GM18907 (cell line): ENCODE results near the gene MYL4.
A peak's percentile ranks its signal among the peaks of the same experiment; 100 is the strongest.
"Not testable (repeated sequence)": the region's sequence is repeated elsewhere in the genome, so short reads cannot be mapped to it uniquely, and the experiment has no call there.

ENCODE experiments used
- ATAC-seq: cut with Tn5 transposase; IDR thresholded peaks from one replicate; pipeline ENCODE4 v1.9.1; 2021; ENCODE audit warnings: mild to moderate bottlenecking, moderate library complexity; ENCODE audit not compliant: unreplicated experiment

MYL4 gene

GRCh38 chr17:47192554-47192953 lies 16.6 kb upstream of the MYL4 start:
- no peak for ATAC-seq

- ATAC-seq, result no peak
Observed at GRCh38 chr17:47193931-47194511, 15.1 kb upstream of the MYL4 start.

GRCh38 chr17:47197821-47198220 lies 11.3 kb upstream of the MYL4 start:
- no peak for ATAC-seq

GRCh38 chr17:47199627-47200324 lies 9.4 kb upstream of the MYL4 start:
- ATAC-seq, result no peak

- ATAC-seq, result no peak
Observed at GRCh38 chr17:47200325-47200664, 8.9 kb upstream of the MYL4 start.

- ATAC-seq, result no peak
Observed at GRCh38 chr17:47201166-47201565, 8.0 kb upstream of the MYL4 start.

- ATAC-seq, result no peak
Observed at GRCh38 chr17:47203984-47204721, 5.0 kb upstream of the MYL4 start.

- ATAC-seq, result peak; percentile 51
Observed at GRCh38 chr17:47204722-47205418, 4.3 kb upstream of the MYL4 start.

- peak; percentile 72 for ATAC-seq
Observed at GRCh38 chr17:47205419-47205963, 3.7 kb upstream of the MYL4 start.

GRCh38 chr17:47207143-47208067 lies 1.7 kb upstream of the MYL4 start:
- no peak for ATAC-seq

GRCh38 chr17:47209499-47209898 lies 351 bp downstream of the MYL4 start:
- ATAC-seq, result no peak

- no peak for ATAC-seq
Observed at GRCh38 chr17:47210105-47210504, 957 bp downstream of the MYL4 start.

- ATAC-seq, result no peak
Observed at GRCh38 chr17:47210779-47211178, 1.6 kb downstream of the MYL4 start.

GRCh38 chr17:47212458-47212857 lies 3.3 kb downstream of the MYL4 start:
- ATAC-seq, result no peak

- no peak for ATAC-seq
Observed at GRCh38 chr17:47213540-47213939, 4.4 kb downstream of the MYL4 start.

GRCh38 chr17:47214931-47215330 lies 5.8 kb downstream of the MYL4 start:
- no peak for ATAC-seq

GRCh38 chr17:47216821-47217220 lies 7.7 kb downstream of the MYL4 start:
- ATAC-seq, result not testable (repeated sequence)

GRCh38 chr17:47217279-47217678 lies 8.1 kb downstream of the MYL4 start:
- ATAC-seq, result not testable (repeated sequence)

- ATAC-seq, result no peak
Observed at GRCh38 chr17:47218896-47219430, 9.8 kb downstream of the MYL4 start.
